HG02763 (cell line): Measurements from ENCODE around the gene REPIN1.

Experiments used
- ATAC-seq: cut with Tn5 transposase; IDR thresholded peaks from one replicate; pipeline ENCODE4 v1.9.1; 2021; ENCODE audit warnings: mild to moderate bottlenecking, moderate library complexity; ENCODE audit not compliant: unreplicated experiment

Gene REPIN1

DNA sequence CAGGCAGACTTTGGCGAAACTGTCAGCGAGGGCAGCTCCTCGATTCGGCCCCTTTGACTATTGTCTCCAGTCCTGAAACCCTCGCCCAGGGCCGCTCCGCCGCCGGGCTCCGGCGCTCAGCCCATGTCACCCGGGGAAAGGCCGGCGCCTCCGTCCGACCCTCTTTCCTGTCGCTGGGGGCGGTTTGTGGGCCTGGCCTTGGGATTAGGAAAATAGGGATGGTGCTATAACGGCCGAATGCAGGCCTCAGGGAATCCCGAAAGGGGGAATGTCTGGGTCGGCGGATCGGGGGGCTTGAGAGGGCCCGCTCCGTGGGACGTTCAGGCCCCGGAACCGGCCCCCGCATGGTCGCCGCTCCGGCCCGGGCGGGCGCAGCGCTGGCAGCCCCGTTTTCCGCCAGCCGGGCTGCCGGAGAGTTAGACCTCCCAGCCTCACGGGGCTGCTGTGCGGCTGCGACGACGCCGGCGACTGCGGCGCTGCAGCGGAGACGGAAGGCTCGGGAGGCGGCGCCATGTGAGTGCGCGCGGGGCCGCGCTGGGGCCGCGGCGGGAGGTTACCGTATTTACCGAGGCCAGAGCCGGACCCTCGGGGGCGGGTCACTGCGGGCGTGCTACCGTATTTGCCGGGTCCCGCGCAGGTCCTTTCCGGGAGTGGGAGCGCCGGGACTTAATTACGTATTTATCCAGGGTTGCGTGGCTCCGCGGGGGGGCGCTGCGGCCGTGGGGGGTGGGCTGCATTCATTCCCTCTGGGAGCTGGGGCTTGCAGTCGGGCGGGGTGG, 36.4 kb downstream of the REPIN1 start:
- peak; percentile 47 for ATAC-seq

DNA sequence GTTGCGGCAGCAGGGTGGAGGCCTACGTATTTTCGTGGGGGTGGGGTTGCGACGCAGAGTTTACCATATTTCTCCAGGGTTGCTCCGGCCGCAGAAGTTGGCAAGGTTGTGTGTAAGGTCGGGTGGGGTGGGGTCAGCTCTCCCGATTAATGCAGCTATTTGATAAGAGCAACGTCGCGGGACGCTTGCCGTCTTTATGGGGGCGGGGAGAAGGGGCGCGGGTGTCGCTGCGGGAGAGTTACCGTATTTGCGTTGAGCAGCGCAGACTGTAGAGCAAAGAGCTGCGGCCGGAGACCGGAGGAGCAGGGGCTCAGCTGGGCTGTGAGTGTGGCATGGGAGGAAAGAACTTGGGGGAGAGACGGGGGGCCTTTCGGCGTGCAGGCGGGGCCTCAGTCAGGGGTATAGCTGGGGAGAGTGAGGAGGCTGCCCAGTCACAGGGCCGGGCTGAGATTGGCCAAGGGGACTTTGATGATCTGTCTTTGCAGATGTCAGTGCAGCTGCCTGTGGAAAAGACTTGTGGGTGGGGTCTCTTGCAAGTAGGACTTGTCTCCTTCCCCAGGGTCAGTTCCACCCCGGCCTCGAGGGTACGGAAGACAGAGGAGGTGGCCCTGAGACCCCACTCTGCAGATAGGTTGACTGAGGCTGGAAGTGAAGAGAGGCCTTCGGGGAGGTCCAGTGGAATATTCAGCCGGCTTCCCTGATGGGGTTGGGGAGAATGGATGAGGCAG, 37.1 kb downstream of the REPIN1 start:
- no peak for ATAC-seq

DNA sequence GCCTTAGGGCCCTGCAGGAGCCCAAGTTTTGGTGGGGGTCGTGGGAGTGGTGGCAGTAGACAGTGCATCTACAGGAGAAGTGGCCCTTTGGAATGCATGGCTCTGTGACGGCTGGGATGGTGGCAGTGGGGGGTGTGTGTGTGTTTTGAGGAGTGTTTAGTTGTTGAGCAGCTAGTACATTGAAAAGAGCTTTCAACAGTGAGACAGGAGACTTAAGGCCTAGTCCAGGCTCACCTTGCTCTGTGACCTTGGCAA, 37.6 kb downstream of the REPIN1 start:
- ATAC-seq = no peak

DNA sequence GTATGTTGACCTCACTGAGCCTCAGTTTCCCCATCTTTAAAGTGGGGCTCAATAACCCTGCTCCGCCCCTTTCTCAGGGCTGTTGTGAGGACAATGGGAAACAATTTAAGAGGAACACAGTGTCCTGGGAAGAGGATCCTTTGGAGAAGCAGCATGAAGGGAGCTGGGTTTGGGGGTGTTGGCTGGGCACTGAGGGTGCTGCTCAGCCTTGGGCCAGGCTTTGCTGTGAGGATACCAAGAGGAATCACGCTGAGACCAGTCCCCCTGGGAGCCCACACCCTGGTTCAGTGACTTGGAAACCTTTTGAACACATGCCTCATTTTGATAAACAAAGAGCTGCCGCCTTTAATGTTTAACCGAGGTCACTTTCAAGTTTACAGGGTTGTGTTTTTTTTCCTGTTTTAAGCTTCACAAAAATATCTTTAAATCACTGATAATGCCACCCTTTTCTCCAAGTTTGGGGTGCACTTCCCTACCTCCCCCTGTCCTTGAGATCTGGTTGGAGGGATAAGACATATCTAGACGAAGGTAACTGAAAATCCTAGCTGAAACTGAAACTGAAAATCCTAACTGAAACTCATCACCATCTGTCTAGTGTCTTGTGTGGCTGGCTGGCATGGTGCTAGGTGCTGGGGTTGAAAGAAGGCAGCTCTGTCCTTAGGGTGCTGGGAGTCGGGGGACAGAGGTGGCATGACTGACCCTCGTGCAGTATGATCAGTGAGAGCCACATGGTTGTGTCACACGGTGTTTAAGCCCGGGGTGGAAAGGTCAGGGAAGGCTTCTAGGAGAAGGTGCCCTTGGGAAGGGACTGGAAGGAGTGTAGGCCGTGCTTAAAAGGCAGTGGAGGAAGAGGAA, 38.2 kb downstream of the REPIN1 start:
- ATAC-seq = peak; percentile 45

DNA sequence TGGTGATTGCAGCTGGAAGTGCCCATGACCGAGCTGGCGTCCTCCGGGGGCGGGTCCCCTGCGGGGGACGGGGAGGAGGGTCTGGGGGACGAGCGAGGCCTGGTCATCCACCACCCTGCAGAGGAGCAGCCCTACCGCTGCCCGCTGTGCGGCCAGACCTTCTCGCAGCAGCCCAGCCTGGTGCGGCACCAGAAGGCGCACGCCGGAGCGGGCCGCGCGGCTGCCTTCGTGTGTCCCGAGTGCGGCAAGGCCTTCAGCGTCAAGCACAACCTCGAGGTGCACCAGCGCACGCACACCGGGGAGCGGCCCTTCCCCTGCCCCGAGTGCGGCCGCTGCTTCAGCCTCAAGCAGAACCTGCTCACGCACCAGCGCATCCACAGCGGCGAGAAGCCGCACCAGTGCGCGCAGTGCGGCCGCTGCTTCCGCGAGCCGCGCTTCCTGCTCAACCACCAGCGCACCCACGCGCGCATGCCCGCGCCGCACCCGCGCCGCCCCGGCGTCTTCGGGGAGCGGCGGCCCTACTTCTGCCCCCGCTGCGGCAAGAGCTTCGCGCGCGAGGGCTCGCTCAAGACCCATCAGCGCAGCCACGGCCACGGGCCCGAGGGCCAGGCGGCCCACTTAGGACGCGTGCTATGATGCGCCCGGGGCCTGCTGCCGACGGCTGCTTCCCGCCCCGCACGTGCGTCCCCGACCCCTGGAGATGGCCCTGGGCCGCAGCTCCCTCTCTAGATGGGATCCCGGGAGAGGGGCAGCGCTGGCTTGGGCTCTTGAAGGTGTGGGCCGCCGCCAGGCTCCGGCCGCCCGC, 39.2 kb downstream of the REPIN1 start:
- no peak for ATAC-seq

DNA sequence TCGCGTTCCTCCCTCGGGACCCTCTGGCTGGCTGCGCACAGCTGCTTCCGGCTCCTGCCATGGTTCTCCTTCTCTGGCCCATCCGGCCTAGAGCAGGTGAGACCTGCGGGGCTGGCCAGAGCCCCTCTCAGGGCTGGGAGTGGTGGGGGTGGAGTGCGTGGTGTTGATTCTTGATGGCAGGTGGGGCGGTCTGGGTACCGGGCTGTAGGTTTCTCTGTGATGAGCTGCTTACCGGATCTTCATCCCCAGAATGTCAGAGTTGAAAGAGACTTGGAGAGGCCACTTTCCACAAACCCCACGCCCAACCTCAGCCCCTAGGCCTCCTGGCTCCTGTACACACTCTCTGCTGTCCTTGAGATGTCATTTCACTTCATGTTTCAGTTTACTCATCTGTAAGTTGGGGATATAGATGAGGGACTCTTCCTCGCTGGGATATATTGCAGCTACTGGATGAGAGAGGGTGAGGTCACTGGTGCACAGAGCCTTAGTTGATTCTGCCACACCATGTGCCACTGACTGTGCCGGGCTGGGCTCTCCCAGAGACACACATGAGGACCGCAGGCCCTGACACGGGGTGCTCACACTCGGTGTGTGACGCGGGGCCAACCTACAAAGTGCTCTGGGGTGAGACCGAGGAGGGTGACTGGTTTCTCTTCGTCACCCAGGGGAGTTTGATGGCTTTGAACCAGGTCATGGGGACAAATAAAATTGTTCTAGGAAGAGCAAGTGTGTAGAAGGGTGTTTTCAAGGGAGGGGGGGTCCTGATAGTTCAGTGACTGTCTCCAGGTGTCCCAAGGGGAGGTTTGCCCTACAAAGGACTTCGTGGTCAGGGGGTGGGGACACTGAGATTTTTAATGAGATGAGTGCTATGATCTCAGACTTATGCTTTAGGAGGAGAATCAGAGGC, 40.0 kb downstream of the REPIN1 start:
- ATAC-seq = no peak

DNA sequence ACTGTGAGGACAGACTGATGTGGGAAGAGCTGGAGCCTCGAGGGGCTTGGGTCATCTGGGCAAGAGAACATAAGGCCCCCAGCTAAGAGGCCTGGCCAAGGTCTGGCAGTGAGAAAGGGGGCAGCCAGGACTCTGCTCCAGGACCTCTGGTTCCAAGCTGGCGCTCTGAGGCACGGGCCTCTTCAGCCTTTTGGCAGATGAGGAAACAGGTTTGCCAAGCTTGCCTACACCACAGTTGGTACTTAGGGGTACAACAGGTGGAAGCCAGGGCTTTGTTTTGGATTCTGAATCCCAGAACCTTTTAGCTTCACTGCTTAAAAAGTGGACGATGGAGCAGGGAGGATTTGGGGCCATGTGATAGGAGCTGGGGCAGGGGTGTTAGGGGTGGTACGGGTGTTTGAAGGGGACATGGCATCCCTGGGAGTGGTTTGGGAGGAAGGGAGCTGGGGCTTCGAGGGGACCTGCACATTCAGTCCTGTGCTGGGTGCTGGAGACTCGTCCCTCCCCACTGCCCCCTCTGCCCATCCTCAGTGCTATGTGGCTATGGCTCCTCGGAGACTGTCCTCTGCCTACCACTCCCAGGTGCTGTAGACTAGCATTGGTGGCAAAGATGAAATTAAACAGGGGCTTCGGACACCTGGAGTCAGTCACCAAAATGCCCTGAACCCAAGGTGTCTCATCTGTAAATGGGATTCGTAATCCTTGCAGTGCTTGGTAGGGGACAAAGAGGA, 40.8 kb downstream of the REPIN1 start:
- no peak for ATAC-seq

DNA sequence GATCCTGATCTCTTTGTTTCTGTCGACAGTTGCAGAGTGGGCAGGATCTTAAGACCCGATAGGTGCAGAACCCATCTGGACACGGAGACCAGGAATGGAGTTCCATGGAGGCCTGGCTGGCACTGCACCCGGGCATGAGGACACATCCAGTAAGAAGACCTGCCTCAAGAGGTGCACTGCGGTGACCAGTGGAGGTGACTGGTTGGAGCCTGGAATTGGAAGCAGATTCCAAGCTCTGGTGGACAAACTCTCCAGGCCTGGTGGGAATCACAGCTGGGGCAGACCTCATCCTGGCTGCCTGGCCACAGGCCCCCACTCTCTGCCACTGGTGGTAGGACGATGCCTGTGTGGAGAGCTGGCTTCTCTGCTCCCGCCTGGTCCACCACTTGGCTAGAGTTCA, 41.5 kb downstream of the REPIN1 start:
- no peak for ATAC-seq

DNA sequence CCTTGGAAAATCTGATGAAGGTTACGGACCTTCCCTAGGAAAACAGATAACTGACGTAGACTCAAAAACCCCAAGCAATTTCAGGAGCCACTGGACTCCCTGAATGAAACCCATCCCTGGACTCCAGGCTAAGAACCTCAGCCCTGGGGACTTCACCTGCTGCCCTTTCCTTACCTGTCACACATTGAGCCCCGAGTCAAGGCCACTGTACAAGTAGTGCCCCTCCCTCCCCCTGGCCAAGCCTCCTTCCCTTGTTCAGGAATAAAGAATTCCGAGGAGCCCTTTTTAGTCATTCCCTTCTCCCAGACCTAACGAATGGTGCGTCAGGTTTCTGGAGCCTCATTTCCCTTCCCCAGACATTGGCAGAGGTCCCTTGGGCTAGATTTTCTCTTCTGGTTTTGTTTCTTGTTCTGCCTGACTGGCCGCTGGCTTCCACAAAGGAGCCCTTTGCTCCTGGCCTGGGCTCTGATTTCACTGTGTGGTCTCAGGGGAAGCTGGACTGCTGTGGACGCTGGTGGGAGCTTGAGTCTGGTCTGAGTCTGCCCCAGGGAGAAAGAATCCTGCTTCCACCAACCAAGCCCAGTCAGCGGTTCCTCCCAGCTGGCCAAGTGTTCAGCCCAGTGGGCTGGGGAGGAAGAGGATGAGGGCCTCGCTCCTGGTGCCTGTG, 42.2 kb downstream of the REPIN1 start:
- no peak for ATAC-seq

DNA sequence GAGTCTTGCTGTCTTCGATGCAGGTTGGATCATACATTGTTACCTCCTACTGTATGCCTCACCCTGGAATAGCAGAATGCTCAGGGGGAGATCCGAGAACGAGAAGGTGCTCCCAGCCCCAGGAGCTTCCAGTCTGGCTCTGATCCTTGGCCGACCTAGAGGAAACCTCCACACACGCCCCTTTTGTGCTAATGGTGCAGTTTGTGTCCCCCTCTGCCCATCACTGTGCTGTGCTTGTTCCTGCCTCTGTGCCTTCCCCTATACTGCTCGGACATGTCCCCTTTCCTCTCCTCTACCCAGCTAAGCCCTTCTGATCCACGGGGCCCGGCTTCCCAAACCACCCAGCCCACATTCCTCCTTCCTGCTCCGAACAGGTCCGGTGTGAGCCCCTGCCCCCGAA, 43.0 kb downstream of the REPIN1 start:
- no peak for ATAC-seq

DNA sequence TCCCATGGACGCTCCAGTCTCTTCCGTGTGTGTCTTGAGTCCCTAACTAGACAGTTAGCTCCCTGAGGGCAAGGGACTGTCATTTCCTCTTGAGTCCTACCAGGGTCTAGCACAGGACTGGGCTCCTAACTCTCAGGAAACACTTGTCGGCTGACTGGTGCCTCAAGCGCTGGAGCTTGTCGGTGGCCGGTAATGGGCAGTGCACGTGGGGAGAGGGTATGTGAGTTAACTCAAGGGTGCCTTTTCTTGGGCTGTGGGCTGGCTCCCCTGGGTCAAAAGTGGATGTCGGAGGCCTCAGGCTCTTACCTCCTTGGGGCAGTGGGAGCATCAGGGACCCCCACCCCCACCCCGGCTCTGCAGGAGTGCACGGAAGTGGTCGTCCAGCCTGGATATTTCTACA, 43.4 kb downstream of the REPIN1 start:
- no peak for ATAC-seq

DNA sequence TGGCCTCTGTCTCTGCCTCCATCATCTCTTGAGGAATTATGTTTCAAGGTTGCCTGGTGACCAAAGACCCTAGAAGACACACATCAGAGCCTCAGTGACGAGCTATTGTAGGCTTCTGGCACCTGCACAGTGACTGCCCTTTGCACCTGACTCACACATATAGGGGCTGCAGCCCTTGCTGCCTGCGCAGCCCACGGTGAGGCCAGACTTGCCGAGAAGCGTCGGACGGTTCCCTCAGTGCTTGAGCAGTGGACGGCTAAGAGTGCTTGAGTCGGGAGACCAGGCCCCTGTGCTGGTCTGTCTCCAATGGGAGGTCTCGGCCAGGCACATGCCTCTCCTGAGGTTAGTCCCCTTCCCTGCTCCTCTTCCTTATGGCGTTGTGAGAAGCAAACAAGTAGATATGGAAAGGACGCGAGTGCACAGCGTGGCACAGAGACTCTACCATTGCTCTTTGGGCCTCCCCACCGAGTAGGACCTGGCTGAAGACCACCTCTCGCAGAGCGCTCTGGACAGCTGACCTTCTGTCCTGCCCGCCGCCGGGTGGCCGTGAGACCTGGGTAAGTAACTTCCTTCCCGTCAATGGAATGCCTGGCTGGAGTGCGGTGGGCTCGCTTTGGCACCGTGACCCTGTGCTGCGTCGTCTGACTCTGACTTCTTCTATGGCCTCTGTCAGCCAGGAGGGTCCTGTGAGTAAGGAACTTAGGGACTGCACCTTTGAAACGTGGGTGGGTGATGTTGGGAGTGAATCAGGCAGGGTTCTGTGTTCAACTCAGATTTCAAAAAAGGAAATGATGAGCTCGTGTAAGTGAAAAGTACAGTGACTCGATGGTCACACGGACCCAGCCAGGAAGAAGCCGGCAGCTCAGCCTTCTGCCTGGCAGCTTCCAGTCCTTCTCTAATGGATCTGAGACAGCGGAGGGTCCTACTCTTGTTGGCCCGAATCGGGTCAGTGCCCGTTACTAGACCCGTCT, 44.2 kb downstream of the REPIN1 start:
- no peak for ATAC-seq

DNA sequence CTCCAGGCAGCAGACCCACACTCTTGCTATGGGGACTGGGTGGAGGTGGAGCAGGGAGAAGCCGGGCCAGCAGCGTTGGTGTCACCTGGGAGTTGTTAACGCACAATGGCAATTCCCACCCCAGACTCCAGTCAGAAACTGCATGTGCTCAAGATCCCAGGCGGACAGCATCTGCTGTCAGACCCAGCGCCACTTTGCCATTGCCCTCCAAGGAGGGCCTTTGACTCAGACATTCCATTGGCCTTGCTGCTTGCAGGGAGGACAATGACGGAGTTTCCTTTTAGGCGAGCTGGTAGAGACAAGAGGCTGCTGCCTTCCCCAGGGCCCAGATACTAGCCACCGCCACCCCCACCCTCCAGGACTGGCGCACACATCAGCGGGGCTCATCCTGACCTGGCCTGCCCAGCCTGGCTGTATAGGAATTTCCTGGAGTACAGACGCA, 45.0 kb downstream of the REPIN1 start:
- ATAC-seq = no peak

DNA sequence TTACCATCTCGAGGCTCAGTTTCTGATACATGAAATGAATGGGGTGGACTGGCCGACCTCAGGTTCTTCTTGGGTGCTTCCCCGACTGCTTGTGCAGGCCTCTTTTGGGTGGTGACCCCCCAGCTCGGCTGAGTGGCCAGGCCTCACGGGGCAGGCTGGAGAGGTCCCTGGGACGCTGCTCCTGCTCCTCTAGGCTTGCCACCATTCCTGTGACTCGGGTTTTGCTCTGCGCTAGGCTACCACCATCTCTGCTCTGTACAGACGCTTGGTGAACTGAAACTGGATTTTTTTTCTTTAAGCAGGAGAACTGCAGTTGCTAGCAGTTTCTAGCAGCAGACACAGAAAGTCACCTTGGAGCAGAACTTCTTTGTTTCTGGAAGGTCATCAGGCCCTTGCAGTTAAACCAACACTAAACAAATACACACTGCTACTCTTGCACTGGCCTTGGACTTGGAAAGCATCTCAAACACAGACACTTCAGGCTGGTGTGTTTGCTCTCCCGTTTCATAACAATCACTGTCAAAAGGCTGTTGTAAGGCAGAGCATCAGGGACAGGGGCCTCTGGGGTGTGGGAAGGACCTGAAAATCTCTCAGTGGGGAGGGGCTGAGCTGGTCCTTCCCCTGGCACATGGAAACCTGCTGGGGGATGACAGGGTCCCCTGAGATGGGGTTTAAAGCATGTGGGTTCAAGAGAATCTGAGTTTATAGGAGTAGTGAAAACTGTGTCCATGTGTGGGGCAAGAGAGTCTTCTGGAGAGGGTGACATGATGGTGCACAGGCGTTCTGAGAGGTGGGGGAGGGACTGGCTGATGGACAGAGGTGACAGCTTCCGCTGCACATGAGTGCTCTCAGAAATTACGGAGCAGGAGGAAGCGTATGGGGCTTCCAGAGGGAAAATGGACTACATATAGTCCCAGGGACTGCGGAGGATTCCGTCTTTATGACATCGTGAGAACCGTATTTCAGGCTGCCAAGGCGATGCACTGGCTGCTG, 46.8 kb downstream of the REPIN1 start:
- ATAC-seq = no peak

DNA sequence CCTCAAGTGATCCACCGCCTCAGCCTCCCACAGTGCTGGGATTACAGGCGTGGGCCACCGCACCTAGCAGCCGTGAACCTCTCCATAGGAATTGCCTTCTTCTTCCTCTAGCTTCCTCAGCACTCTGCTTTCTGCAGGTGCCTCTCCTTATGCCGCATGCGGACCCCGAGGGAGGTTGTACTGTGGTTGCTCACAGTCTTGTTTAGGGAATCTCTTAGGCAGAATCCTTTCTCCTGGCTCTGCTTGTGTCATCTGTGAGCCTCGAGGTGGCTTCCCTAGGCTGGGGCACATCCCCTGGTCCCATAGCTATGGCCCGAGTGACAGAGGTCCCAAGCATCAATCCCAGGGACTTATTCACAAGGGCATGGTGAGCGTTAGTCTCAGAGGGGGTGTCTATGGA, 48.6 kb downstream of the REPIN1 start:
- no peak for ATAC-seq

DNA sequence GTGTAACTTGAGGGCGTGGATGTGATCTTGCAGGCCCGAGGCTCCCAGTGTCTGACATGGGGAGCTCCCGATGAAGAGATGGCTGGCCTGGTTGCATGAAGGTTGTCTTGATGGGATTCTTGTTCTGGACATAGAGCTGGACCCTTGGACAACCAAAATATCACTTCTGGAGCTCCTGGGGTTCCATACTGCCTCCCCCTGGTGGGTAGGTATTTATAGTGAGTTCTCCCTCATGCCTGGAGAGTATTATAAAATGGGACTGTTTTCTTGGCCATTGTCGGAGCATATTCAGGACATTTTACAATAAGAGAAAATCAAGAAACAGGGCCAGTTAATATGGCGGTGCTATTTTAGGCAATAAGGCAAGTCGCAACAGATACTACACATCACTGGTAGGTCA, 49.2 kb downstream of the REPIN1 start:
- ATAC-seq = no peak
